Neutrophil (primary cell): Measurements from ENCODE around the gene ANKRD28.
"Not testable (repeated sequence)": the region's sequence is repeated elsewhere in the genome, so short reads cannot be mapped to it uniquely, and the experiment has no call there.

Source experiments
- H3K27ac ChIP-seq: fragments of 200-600 bp; sonication (generic); 2 replicates; pipeline ENCODE4 v1.5.1; 2016; ENCODE audit warnings: mild to moderate bottlenecking, moderate library complexity
- H3K27me3 ChIP-seq: fragments of 200-600 bp; sonication (generic); 2 replicates; pipeline ENCODE4 v1.6.0; 2016; ENCODE audit warnings: mild to moderate bottlenecking
- H3K36me3 ChIP-seq: fragments of 200-600 bp; sonication (generic); 2 replicates; pipeline ENCODE4 v1.5.1; 2017
- H3K4me1 ChIP-seq, 2 experiments: fragments of 200-600 bp in 1 of 2; sonication (generic) in 1 of 2; 1 replicate in 1 of 2; 2 replicates in 1 of 2; pipeline versions ENCODE4 v1.5.1 to v1.6.1; 2013 to 2016; ENCODE audit warnings: low read depth in 1 of 2, low read length in 1 of 2, mild to moderate bottlenecking in 1 of 2, moderate library complexity in 1 of 2; ENCODE audit not compliant: control insufficient read depth in 1 of 2, insufficient read depth in 1 of 2
- H3K4me3 ChIP-seq, 2 experiments: fragments of 200-600 bp in 1 of 2; sonication (generic) in 1 of 2; 1 replicate in 1 of 2; 2 replicates in 1 of 2; pipeline ENCODE4 v1.5.1; 2013 to 2016; ENCODE audit warnings: low read depth in 1 of 2, low read length in 1 of 2, mild to moderate bottlenecking in 1 of 2, moderate library complexity in 1 of 2
- H3K9me3 ChIP-seq: fragments of 200-600 bp; sonication (generic); 2 replicates; pipeline ENCODE4 v1.5.1; 2016
- TF ChIP-seq, protein P1 (sequence below): fragments of 200-600 bp; sonication (generic); IDR thresholded peaks from 2 replicates; pipeline ENCODE4 v1.5.1; 2016; ENCODE audit warnings: antibody characterized with exemption

Gene ANKRD28

DNA sequence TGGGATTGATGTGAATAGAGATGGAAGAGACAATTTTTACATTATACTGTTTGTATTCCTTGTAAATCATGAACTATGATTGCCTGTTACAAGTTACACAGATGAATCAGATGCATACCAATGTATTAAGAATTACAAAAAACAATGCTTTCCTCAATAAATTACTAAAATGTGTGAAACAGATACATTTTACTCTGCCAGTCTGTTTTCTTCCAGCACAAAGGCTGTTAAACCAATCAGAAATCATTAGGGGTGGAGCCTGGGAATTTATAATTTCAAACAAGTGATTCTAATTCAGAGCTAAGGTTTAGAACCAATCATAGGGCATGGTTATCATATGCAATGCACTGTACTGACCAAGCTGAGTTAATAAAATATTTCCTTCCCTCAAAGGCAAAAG lies 21.8 kb upstream of the ANKRD28 start:
- no peaks in the 10 kb centered on the region for H3K36me3 ChIP-seq
- H3K4me1 ChIP-seq = no peaks in the 10 kb centered on the region
- H3K27ac ChIP-seq = no peak overlapping the region
- no peaks in the 10 kb centered on the region for H3K27me3 ChIP-seq
- TF ChIP-seq, protein P1, sequence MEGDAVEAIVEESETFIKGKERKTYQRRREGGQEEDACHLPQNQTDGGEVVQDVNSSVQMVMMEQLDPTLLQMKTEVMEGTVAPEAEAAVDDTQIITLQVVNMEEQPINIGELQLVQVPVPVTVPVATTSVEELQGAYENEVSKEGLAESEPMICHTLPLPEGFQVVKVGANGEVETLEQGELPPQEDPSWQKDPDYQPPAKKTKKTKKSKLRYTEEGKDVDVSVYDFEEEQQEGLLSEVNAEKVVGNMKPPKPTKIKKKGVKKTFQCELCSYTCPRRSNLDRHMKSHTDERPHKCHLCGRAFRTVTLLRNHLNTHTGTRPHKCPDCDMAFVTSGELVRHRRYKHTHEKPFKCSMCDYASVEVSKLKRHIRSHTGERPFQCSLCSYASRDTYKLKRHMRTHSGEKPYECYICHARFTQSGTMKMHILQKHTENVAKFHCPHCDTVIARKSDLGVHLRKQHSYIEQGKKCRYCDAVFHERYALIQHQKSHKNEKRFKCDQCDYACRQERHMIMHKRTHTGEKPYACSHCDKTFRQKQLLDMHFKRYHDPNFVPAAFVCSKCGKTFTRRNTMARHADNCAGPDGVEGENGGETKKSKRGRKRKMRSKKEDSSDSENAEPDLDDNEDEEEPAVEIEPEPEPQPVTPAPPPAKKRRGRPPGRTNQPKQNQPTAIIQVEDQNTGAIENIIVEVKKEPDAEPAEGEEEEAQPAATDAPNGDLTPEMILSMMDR = no peak
- no peak overlapping the region for H3K4me3 ChIP-seq
- H3K9me3 ChIP-seq = no peaks in the 10 kb centered on the region

DNA sequence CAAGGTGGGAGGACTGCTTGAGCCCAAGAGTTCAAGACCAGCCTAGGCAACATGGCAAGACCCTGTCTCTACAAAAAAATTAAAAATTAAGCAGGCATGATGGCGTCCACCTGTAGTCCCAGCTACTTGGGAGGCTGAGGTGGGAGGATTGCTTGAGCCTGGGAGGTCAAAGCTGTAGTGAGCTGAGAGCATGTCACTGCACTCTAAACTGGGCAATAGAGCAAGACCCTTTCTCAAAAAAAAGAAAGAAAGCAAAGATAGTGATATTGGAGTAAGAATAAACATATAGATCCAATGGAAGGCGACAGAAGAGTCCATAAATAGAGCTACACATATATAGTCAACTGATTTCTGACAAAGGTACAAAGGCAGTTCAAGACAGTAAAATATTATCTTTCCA lies 21.3 kb upstream of the ANKRD28 start:
- no peak overlapping the region for H3K27ac ChIP-seq
- H3K36me3 ChIP-seq = no peaks in the 10 kb centered on the region
- no peaks in the 10 kb centered on the region for H3K9me3 ChIP-seq
- TF ChIP-seq, protein P1 = no peak
- no peaks in the 10 kb centered on the region for H3K4me1 ChIP-seq
- no peaks in the 10 kb centered on the region for H3K27me3 ChIP-seq
- no peak overlapping the region for H3K4me3 ChIP-seq

DNA sequence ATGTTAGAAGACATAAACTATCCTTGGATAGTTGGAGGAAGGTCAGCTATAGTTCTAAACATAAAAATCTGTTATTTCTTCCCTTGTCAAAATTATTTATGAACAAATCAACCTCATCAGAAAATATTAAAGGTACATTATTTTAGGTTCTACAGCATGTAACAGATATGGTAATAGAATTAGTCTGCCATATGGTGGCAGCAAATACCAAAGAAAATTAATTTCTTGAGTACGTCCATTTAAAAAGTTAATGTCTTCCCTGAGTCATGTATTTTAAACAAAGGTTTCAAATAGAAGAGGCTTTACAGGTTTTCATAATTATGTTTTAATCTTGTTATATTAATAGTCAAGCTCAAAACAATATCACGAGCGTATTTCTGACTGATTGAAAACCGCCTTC lies 17.9 kb upstream of the ANKRD28 start:
- Histone ChIP-seq H3K4me3 (no peak overlapping the region), H3K4me1 (no peaks in the 10 kb centered on the region), H3K27me3 (no peaks in the 10 kb centered on the region), H3K27ac (no peak overlapping the region), H3K36me3 (no peaks in the 10 kb centered on the region), H3K9me3 (no peaks in the 10 kb centered on the region)
- TF ChIP-seq, protein P1 = no peak

DNA sequence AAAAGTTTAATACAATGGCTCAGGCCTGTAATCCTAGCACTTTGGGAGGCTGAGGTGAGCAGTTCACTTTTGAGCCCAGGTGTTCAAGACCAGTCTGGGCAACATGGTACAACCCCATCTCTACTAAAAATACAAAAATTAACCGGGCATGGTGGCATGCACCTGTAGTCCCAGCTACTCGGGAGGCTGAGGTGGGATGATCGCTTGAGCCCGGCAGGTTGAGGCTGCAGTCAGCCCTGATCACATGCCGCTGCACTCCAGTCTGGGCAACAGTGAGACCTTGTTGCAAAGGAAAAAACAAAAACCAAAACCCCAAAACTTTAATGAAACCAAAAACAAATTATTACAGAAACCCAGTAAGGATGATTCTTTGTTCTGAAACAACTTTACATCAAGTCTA lies 15.3 kb upstream of the ANKRD28 start:
- not testable (repeated sequence) for H3K4me3 ChIP-seq, H3K9me3 ChIP-seq, H3K27ac ChIP-seq, H3K36me3 ChIP-seq, H3K4me1 ChIP-seq, H3K27me3 ChIP-seq

DNA sequence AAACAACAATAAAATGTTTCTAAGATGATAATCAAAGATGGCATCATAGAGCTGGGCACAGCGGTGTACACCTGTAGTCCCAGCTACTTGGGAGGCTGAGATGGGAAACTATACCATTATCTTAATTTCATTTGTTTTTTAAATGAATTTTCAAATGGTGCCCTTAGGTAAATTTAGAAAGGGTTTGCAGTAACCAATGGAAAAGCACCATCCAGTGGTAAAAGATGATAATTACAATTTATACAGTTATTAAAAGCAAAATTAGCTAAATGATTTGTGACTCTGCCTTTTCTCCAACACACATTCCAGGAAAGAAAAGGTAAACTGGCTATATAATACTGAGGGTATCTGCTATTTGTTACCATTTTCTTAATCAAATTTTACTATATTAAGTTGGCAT lies 14.4 kb upstream of the ANKRD28 start:
- no peaks in the 10 kb centered on the region for H3K36me3 ChIP-seq
- no peaks in the 10 kb centered on the region for H3K4me1 ChIP-seq
- TF ChIP-seq, protein P1 = peak; percentile 24
- no peaks in the 10 kb centered on the region for H3K9me3 ChIP-seq
- H3K27me3 ChIP-seq = no peaks in the 10 kb centered on the region
- no peak overlapping the region for H3K27ac ChIP-seq
- no peak overlapping the region for H3K4me3 ChIP-seq

DNA sequence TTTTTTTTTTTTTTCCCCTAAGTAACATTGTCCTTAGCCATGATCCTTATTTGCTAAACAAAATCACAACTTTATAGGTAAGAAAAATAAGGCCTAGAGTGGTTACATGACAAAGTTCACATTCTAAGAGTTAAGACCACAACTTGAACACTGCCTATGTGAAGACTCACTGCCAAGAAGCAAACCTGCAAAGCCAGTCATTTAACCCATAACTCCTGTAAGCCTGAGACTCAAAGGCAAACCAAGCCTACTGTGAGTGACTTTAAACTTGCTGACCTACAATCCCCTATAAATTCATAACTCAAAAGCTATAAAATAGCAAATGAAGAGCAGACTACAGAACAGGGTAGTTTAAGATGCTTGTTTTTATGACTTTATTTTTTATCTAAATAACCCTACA lies 12.9 kb upstream of the ANKRD28 start:
- H3K27ac ChIP-seq = no peak overlapping the region
- H3K4me1 ChIP-seq = peaks cover 5 to 7% of the 10 kb centered on the region in 2 experiments
- no peak overlapping the region for H3K4me3 ChIP-seq
- H3K36me3 ChIP-seq = no peaks in the 10 kb centered on the region
- TF ChIP-seq, protein P1 = no peak
- no peaks in the 10 kb centered on the region for H3K27me3 ChIP-seq
- no peaks in the 10 kb centered on the region for H3K9me3 ChIP-seq
